HEK293 (cell line): ENCODE measurements around the gene PRR33.

ENCODE experiments used
- CTCF ChIA-PET: fragments of 350-600 bp; formaldehyde crosslinking; extraction: SDS; loops from one replicate; lab custom pipeline; 2021; ENCODE audit warnings: antibody characterized with exemption; lab: Yijun Ruan, JAX
- POLR2A ChIA-PET: fragments of 300-600 bp; formaldehyde crosslinking; extraction: SDS; loops from one replicate; lab custom pipeline; 2020; ENCODE audit warnings: antibody characterized with exemption, inconsistent platforms; lab: Yijun Ruan, JAX
- H3K27ac ChIP-seq: fragments of 200-500 bp; sonication (Bioruptor generic); 2 replicates; pipeline ENCODE4 v1.5.1; 2014; ENCODE audit warnings: low read depth, low read length, control low read depth, inconsistent platforms; ENCODE audit errors: extremely low read depth
- H3K36me3 ChIP-seq, 2 experiments: fragments of 200-500 bp in 1 of 2; sonication (Bioruptor generic) in 1 of 2; 1 replicate in 1 of 2; 2 replicates in 1 of 2; pipeline ENCODE4 v1.5.1; 2014 to 2017; ENCODE audit warnings: inconsistent platforms in 2 of 2, low read length in 2 of 2; ENCODE audit not compliant: control insufficient read depth in 2 of 2, insufficient read depth in 1 of 2
- H3K4me1 ChIP-seq: fragments of 200-500 bp; sonication (Bioruptor generic); 2 replicates; pipeline ENCODE4 v1.5.1; 2014; ENCODE audit warnings: mild to moderate bottlenecking, low read length, inconsistent platforms; ENCODE audit not compliant: control insufficient read depth, insufficient read depth
- H3K4me3 ChIP-seq: 2 replicates; pipeline ENCODE4 v1.5.1; 2011; ENCODE audit warnings: low read depth, mild to moderate bottlenecking, control low read depth, low read length, moderate library complexity
- H3K9me3 ChIP-seq: fragments of 200-500 bp; sonication (Bioruptor generic); 2 replicates; pipeline ENCODE4 v1.5.1; 2014; ENCODE audit warnings: low read depth, low read length, inconsistent platforms; ENCODE audit not compliant: control insufficient read depth, insufficient read depth
- GLI4 ChIP-seq: fragments of 450-650 bp; formaldehyde crosslinking; IDR thresholded peaks from 2 replicates; pipeline ENCODE4 v1.5.1; 2016; ENCODE audit warnings: missing biosample characterization, missing genetic modification characterization
- GLIS1 ChIP-seq: fragments of 450-650 bp; formaldehyde crosslinking; IDR thresholded peaks from 2 replicates; pipeline ENCODE4 v1.5.1; 2016; ENCODE audit warnings: missing biosample characterization, missing genetic modification characterization
- HIC1 ChIP-seq: fragments of 450-650 bp; formaldehyde crosslinking; IDR thresholded peaks from 2 replicates; pipeline ENCODE4 v1.5.1; 2016; ENCODE audit warnings: missing biosample characterization, missing genetic modification characterization
- REPIN1 ChIP-seq: fragments of 450-650 bp; formaldehyde crosslinking; IDR thresholded peaks from 2 replicates; pipeline ENCODE4 v1.5.1; 2017; ENCODE audit warnings: missing biosample characterization, missing genetic modification characterization, low read depth
- TSHZ1 ChIP-seq: fragments of 450-650 bp; formaldehyde crosslinking; IDR thresholded peaks from 2 replicates; pipeline ENCODE4 v1.5.1; 2016; ENCODE audit warnings: missing biosample characterization, missing genetic modification characterization, borderline replicate concordance
- ZFP3 ChIP-seq: fragments of 450-650 bp; formaldehyde crosslinking; IDR thresholded peaks from 2 replicates; pipeline ENCODE4 v1.5.1; 2016; ENCODE audit warnings: low read depth, missing biosample characterization, missing genetic modification characterization
- ZNF10 ChIP-seq: fragments of 450-650 bp; formaldehyde crosslinking; IDR thresholded peaks from 2 replicates; pipeline ENCODE4 v1.5.1; 2017; ENCODE audit warnings: missing biosample characterization, missing genetic modification characterization
- ZNF112 ChIP-seq: fragments of 450-650 bp; formaldehyde crosslinking; IDR thresholded peaks from 2 replicates; pipeline ENCODE4 v1.5.0; 2017; ENCODE audit warnings: missing biosample characterization, missing genetic modification characterization
- ZNF132 ChIP-seq: fragments of 450-650 bp; formaldehyde crosslinking; IDR thresholded peaks from 2 replicates; pipeline ENCODE4 v1.5.1; 2017; ENCODE audit warnings: missing biosample characterization, missing genetic modification characterization, borderline replicate concordance
- ZNF214 ChIP-seq: fragments of 450-650 bp; formaldehyde crosslinking; IDR thresholded peaks from 2 replicates; pipeline ENCODE4 v1.5.1; 2017; ENCODE audit warnings: missing biosample characterization, mild to moderate bottlenecking, missing genetic modification characterization, borderline replicate concordance
- ZNF391 ChIP-seq: fragments of 450-650 bp; formaldehyde crosslinking; IDR thresholded peaks from 2 replicates; pipeline ENCODE4 v1.5.1; 2016; ENCODE audit warnings: low read depth, missing biosample characterization, missing genetic modification characterization, borderline replicate concordance
- ZNF510 ChIP-seq: fragments of 450-650 bp; formaldehyde crosslinking; IDR thresholded peaks from 2 replicates; pipeline ENCODE4 v1.5.1; 2018; ENCODE audit warnings: mild to moderate bottlenecking, missing genetic modification characterization, missing biosample characterization; ENCODE audit not compliant: insufficient replicate concordance
- ZNF514 ChIP-seq: fragments of 450-650 bp; formaldehyde crosslinking; IDR thresholded peaks from 2 replicates; pipeline ENCODE4 v1.5.1; 2016; ENCODE audit warnings: missing biosample characterization, missing genetic modification characterization
- ZNF621 ChIP-seq: fragments of 450-650 bp; formaldehyde crosslinking; IDR thresholded peaks from 2 replicates; pipeline ENCODE4 v1.5.1; 2017; ENCODE audit warnings: missing biosample characterization, missing genetic modification characterization
- ZNF677 ChIP-seq: fragments of 450-650 bp; IDR thresholded peaks from 2 replicates; pipeline ENCODE4 v1.5.0; 2018; ENCODE audit warnings: missing biosample characterization, mild to moderate bottlenecking, missing genetic modification characterization, moderate library complexity
- ZNF692 ChIP-seq: fragments of 450-650 bp; formaldehyde crosslinking; IDR thresholded peaks from 2 replicates; pipeline ENCODE4 v1.5.1; 2016; ENCODE audit warnings: missing biosample characterization, missing genetic modification characterization
- ZNF785 ChIP-seq: fragments of 450-650 bp; formaldehyde crosslinking; IDR thresholded peaks from 2 replicates; pipeline ENCODE4 v1.5.1; 2016; ENCODE audit warnings: missing biosample characterization, missing genetic modification characterization
- TF ChIP-seq, protein P1 (sequence below): fragments of 450-650 bp; formaldehyde crosslinking; IDR thresholded peaks from 2 replicates; pipeline ENCODE4 v1.5.1; 2016; ENCODE audit warnings: missing biosample characterization, missing genetic modification characterization

PRR33 gene

DNA sequence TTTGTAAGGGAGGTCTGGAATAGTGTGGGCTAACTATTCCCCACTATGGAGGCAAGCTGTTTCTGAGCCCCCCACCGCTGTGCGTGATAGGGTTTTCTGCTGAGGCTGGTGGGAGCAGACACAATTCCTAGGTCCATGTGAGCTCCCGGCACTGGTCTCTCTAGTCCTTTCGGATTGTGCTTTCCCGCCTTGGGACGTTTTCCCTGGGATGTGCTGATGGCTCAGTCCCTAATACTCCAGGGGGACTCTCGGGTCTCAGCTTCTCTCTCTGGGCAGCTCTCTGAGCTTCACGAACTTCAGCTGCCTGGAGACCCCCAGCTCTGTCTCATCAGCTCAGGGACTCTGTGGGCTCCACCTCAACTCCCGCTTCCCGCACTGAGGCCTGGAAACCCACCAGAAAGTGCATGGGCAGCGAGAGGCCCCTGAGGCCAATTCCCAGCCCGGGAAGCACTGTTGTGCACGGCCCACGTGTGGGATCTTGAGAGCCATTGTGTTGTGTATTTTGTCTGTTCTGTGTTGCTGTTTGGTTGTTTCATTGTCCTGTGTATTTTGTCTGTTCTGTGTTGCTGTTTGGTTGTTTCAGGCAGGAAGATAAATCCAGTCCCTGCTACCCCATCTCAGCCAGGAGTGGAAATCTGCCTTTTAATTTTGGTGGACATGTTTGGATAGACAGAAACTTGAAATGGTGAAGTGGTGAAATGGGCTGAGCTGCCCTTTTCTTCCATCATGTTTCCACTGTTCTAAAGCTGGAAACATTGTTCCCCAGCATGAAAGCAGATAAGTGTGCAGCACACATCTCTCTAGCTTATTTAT, 15.1 kb upstream of the PRR33 start:
- POLR2A ChIA-PET = no interaction called here
- Histone ChIP-seq H3K4me1 (no peaks in the 10 kb centered on the region), H3K4me3 (no peak overlapping the region), H3K27ac (no peak overlapping the region), H3K36me3 (no peaks in the 10 kb centered on the region), H3K9me3 (no peaks in the 10 kb centered on the region)
- CTCF ChIA-PET = interaction anchor here (0.5 to 1.4 kb wide), 7 partner anchors 25 to 439 kb away, joined by 3 to 6 read pairs (median 3); no protein-coding TSS in a partner anchor
- TF ChIP-seq ZNF677 (tag by site-specific recombination) = no peak
- TF ChIP-seq ZNF510 (tag by site-specific recombination) = no peak
- no peak for TF ChIP-seq ZNF214 (tag by site-specific recombination)
- TF ChIP-seq ZNF391 (tag by site-specific recombination) = no peak
- TF ChIP-seq ZNF112 = no peak

DNA sequence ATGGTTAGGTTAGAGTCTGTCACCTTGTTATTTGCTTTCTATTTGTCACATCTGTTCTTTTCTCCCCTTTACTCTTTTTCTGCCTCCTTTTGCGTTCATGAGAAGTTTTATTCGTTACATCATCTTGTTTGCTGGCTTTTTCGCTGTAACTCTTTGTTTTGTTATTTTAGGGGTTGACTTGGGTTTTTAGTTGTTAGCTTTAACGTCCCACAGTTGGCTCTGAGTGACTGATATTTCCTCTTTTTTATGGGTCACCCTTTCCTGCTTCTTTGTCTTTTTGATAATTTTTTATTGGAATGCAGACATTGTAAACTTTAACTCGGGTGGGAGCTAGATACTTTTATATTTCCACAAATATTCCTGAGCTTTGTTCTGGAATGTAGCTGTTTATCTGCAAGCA, 14.5 kb upstream of the PRR33 start:
- Histone ChIP-seq H3K9me3 (no peaks in the 10 kb centered on the region), H3K4me3 (no peak overlapping the region), H3K36me3 (no peaks in the 10 kb centered on the region), H3K27ac (no peak overlapping the region), H3K4me1 (no peaks in the 10 kb centered on the region)
- ChIA-PET CTCF (interaction anchor here (0.5 to 1.4 kb wide), 6 partner anchors 24 to 439 kb away, joined by 3 to 6 read pairs (median 3); no protein-coding TSS in a partner anchor), POLR2A (no interaction called here)
- TF ChIP-seq GLIS1 (tag by site-specific recombination) (no peak), REPIN1 (no peak), ZNF621 (tag by site-specific recombination) (no peak), ZNF514 (no peak), GLI4 (tag by site-specific recombination) (no peak), ZNF10 (tag by site-specific recombination) (no peak), ZNF785 (tag by site-specific recombination) (no peak), HIC1 (tag by site-specific recombination) (no peak), TSHZ1 (tag by site-specific recombination) (no peak), ZFP3 (tag by site-specific recombination) (no peak), ZNF692 (tag by site-specific recombination) (no peak), ZNF132 (tag by site-specific recombination) (no peak)
- TF ChIP-seq, protein P1, sequence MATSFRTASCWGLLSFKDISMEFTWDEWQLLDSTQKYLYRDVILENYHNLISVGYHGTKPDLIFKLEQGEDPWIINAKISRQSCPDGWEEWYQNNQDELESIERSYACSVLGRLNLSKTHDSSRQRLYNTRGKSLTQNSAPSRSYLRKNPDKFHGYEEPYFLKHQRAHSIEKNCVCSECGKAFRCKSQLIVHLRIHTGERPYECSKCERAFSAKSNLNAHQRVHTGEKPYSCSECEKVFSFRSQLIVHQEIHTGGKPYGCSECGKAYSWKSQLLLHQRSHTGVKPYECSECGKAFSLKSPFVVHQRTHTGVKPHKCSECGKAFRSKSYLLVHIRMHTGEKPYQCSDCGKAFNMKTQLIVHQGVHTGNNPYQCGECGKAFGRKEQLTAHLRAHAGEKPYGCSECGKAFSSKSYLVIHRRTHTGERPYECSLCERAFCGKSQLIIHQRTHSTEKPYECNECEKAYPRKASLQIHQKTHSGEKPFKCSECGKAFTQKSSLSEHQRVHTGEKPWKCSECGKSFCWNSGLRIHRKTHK (tag by site-specific recombination) = no peak
